Measurements from ENCODE around the gene SDS.

SDS gene

GRCh38 chr12:113424915-113425823 lies 21.5 kb upstream of the SDS start:
- DNase-seq, result no peak

GRCh38 chr12:113424456-113424855 lies 20.8 kb upstream of the SDS start:
- DNase-seq, result no peak

- no peak for DNase-seq
Measured at GRCh38 chr12:113422886-113423669, 19.4 kb upstream of the SDS start.

DNA sequence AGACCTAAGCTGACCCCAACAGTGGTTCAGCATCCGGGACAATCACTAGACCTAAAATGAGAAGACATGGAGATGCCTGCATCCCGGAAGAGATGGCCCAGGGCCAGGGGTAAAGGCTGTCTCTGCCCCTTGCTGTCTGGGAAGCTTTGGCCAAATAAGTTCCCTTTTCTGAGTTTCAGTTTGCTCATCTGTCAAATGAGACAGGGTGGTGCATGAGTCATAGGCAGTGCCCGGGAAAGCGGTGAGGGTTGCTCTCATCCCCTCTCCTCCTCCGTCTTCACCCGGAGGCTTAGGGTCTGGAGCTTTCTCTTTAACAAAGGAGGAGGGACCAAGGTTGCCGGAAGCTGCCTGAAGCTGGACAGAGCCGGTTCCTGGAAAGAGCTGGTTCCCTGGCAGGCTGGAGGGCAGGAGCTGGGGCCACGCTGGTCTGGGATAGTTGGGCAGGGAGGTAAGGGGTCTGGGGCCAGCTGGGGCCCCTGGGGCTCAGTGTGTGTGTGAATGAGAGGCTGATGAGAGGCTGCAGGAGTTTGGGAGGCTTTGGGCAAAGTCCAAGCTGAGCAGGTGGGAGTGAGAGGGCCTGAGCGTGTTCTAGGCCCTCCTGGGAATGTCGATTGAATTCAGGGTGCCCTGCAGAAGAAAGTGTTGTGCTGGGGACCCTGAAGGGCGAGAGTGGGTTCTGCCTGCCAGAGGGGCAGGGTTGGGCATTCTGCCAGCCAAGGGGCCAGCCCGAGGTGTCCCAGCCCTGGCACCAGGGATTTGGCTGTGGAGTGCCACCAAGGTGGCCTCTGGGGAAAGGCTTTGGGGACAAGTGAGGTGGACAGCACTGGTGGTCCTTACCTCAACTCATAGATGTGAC lies 18.6 kb upstream of the SDS start, which contains the start of gene SDSL:
Gene SDSL, plus strand, starts transcription at position 351 of the 856 bp plus-strand sequence. CDS start 5,603 bp downstream, outside the sequence.
- DNase-seq, result no peak

GRCh38 chr12:113420996-113421595 lies 17.4 kb upstream of the SDS start:
- no peak for DNase-seq

DNA sequence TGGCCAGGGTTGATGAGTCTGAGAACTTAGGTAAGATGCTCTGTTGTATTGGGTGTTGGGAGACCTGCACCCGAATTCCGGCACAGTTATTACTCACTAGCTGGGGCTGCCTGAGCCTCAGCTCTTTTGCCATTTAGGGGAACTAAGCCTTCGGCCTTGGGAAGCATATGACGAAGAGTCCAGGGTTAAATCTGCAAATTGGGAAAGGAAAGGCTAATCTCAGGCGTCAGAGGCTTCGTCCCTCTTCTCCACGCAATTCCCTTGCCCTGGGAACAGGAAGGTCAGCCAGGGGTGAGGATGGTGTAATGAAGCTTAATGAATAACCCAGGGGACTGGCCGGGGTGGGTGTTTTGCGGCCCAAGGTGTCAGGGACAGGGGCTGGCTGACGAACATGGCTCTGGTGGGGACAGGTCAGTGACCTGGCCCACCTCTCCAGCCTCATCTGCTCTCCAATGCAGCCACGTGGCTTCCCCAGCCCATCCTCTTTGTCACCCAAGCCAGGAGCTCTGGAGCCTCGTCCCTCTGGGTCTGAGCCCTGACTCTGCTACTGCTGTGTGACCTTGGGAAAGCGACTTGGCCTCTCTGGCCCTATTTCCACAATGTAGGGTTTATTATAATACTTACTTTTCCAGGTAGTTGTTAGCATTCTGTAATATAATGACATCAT lies 14.7 kb upstream of the SDS start:
- no peak for DNase-seq

- no peak for DNase-seq
Measured at GRCh38 chr12:113416091-113416754, 12.5 kb upstream of the SDS start.

- DNase-seq, result no peak
Measured at GRCh38 chr12:113414519-113415038, 10.9 kb upstream of the SDS start.

DNA sequence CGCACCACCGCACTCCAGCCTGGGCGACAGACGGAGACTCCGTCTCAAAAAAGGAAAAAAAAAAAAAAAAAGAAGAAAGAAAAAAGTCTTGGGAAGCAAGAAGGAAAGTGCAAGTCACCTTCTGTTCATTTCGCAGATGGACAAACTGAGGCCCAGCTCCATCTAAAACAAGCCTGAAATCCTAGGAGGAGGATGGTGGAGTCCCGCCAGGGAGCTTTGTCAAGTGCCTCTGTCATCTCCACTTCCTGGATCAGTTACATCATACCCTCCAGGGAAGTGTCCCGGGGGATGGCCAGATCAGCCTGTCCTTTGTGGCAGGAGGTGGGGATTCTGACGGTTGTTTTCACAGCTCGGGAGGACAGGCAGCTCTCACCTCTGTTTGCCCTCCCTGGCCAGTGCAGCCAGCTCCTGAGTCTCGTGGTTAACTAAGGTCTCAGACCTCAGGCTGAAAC lies 9.8 kb upstream of the SDS start:
- no peak for DNase-seq

DNA sequence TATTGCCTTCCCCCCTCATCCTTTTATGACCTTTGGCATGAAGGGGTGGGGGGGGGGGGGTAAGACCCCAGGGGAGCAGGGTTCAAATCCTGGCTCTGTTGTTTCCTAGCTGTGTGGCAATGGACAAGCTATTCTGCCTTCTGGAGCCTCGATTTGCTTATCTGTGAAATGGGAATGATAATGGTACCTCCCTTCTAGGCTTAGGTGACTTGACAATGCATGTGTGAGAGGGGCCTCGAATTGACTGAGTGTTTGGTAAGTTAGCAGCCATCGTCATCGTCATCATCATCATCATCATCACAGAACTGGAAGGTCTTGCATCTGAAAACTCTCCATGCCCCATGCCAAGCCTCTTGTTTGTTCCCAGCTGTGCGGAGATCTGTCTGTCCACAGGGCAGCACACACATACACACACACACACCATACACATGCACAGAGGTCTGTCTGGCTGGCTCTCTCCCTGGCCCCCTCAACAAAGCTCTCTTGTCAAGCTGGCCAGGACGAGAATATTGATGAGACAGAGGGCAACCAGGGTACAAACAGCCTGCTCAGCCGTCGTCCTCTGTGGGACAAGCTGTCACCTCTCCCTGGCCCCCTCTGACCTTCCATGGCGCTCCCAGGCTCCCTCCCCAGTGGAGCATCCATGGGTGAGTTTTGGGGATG lies 5.9 kb upstream of the SDS start:
- DNase-seq, result no peak

- DNase-seq, result no peak
Measured at GRCh38 chr12:113408756-113409298, 5.1 kb upstream of the SDS start.

GRCh38 chr12:113407931-113408600 lies 4.4 kb upstream of the SDS start:
- no peak for DNase-seq

DNA sequence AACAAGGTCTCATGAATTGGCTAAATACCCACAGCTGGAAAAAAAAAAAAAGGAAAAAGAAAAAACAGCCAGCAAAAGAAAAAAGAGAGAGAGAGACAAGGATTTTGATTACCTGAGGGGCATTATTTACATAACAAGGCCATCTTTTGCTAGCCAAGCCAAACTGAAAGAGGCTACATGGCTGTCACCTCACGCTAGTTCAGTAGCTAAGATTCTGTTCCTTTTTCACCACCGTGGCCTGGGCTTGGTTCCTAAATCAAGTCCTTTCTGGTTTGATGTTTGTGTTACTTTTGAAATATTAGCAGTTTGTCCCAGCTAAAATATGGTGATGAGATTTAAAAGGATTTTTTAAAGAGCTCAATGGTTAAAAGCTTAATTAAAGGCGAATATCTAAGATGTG lies 2.0 kb upstream of the SDS start:
- DNase-seq, result no peak

DNA sequence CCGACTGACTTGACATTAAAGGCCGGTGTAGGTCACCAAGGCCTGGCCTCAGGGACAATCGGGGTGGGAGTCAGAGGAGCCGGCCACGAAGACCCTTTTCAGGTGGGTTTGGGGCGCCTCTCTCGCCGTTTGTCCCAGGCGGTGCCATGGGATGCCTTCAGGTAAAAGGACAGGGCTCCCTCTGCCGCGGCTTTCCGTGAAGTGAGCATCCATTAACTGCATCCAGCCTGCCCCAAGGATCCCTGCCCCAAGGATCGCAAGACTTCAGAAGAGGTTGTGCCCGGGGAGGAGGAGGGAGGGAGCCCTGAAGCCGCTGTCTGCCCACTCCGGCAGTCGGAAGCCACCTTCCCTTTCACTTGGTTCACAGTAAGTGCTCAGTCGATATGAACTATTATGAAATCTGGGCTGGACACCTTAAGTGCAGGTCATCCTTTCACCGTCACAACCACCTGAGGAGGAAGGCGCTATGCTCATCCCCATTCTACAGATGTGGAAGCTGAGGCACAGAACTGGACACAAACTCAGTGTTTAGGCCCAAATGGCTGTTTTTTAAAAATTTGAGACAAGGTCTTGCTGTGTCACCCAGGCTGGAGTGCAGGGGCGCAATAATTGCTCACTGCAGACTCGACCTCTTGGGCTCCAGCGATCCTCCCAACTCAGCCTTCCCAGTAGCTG lies 964 bp downstream of the SDS start:
- no peak for DNase-seq

DNA sequence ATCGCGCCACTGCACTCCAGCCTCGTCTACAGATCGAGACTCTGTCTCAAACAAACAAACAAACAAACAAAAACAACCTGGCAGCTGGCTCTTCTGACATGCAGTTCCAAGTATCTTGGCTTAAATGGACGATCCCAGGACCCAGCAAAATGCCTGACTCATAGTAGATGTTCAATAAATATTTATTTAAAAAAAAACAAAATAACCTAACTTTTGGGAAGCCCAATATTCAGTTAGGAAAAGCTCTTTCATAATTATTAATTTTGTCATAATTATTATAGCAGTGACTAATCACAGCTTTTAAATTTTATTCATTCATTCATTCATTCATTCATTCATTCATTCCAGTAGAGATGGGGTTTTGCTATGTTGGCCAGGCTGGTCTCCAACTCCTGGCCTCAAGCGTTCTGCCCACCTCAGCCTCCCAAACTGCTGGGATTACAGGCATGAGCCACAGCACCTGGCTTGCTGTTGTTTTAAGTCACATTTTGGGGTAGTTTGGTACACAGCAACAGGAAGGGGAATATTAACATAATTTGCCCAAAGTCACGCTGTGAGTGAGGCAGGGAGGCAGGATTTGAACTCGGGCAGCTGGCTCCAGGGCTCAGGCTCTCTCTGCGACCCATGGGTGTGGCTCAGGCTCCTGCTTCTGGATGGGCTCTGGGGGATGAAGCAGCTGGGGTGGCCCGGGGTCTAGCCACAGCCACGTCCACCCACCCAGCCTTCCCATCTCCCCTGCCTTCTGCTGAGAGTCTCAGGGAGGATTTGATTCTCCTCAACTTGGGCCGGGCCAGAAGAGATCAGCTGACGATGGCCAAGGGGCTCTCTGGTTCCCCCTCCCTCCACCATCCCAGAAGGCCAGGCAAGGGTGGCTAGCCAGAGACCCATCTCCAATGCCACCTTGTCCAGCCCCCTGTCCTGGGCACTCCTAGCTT lies 2.4 kb downstream of the SDS start:
- DNase-seq, result no peak

DNA sequence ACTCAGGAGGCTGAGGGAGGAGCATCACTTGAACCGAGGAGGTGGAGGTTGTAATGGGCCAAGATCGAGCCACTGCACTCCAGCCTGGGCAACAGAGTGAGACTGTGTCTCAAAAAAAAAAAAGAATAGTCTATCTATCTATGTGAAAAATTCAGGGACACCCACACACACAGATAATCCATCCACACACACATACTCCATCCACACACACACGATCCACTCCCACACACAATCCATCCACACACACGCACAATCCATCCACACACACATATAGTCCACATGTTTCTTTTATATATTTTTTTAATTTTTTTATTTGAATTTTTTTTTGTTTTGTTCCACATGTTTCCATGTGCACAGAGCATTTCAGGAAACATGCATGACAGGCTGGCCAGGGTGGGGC lies 3.3 kb downstream of the SDS start:
- DNase-seq, result no peak

DNA sequence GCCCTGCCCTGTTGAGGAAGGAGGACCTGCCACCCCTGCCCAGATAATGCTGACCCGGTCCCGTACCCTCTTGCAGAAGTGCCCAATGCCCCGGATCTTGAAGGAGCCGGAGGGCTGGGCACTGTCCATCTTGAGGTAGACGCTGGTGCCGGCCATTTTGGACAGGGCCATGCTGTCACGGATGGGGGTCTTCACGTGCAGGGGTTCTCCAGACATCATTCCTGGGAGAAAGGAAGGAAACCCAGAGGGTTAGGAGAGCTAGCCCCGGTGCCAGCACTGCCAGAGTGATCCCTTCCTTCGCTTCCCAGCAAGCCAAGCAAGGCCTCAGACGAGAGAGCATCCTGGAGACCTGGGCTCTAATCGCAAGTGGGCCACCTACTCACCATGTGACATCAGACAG lies 4.2 kb downstream of the SDS start:
- no peak for DNase-seq
